GM19467 (cell line): ENCODE data around the gene CIRBP.
A peak's percentile ranks its signal among the peaks of the same experiment; 100 is the strongest.

ENCODE experiments used
- ATAC-seq: cut with Tn5 transposase; IDR thresholded peaks from one replicate; pipeline ENCODE4 v1.9.1; 2021; ENCODE audit warnings: mild to moderate bottlenecking, moderate library complexity; ENCODE audit not compliant: unreplicated experiment

The CIRBP gene

DNA sequence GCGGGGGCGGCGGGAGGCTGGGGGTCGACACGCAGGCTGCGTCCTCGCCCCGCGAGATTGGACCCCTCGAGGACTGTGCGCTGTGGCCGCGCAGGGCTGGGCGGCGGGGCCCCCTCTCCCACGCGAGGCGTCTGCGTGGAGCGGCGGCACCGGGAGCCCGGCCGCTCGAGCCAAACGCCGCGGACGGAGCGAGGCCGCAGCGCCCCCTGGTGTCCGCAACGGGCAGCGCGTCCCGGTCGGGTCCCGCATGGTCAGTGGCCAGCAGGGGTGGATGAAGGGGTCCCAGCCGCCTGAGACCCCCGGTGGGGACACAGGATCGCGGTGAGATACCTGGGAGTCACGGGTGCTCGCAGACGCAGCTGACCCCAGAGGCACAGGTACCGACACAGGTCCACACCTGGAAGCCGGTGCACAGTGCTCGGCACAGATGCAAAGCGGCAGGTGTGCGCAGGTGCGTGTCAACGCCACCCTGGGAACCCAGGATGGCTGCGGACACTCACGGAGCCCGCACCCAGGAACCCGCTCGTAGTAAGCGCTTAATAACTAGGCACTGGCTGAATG is 2.1 kb upstream of the CIRBP start:
- no peak for ATAC-seq

DNA sequence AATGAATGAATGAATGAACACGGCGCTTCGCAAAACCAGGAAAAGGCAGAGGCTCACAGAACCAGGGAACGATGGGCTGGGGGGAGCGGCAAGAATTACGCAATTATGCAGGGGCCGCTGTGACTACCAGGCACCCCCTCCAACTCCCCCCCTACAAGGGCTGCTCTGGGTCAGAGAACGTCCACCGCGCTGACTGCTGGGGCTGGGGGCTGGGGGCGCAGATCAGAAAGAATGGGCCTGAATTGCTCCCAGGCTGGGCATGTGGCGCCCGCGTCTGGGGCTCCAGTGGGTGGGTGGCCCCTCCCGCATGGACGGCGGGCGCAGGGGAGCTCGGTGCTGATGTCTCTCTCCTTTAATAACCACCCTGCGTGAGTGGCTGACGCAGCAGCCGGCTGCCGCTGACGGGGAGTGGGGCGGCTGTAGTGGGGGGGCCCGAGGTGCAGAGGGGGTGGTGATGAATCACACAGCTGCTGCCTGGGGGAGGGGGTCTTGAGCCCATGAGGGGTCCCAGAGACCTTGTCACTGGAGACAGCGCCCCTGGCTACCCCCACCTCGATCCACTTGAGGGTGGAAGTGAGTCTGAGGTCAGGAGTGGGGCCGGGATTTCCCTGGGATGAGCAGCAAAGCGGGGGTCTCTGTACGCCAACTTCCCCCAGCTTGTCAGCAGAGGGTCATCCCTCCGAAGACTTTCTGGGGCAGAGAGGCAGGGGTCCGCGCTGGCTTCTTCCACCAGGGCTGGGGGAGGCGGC is 1.5 kb upstream of the CIRBP start:
- ATAC-seq = no peak

DNA sequence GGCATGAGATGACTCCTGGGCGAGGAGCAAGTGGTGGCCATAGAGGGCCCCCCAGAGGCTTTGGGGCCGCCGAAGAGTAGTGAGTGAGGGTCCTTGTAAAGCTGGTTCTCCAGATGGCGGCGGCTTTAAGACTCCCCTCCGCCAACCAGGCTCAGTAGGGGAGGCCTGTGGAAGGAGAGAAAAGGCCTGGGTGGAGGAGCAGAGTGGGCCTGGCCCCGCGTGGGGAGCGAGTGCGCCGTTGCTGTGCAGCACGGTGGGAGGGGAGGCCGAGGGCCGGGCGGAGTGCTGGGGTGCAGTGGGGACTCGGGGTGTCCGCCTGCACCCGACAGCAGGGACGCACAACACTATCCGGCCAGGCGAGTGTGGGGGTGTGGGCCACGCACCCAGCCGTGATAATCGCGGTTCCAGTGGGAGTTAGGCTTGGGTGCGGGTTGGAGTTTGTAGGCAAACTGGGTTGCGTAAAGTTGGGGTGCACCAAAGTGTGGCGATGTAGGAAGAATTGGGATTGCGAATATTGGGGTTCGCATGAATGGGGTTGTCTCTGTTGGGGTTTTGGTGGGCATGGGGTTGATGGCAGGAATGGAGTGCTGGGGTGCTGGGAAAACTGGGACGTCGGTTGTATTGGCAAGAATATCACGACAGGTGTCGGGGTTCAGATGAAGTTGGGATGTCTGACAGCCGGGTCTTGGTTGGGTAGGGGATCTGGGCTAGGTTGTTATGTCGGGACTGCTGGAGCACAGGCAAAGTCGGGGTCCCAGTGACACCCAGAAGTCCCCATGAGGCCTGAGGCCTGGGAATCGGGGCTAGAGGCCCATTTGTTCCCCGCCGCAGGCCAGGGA is 687 bp upstream of the CIRBP start:
- ATAC-seq = no peak

DNA sequence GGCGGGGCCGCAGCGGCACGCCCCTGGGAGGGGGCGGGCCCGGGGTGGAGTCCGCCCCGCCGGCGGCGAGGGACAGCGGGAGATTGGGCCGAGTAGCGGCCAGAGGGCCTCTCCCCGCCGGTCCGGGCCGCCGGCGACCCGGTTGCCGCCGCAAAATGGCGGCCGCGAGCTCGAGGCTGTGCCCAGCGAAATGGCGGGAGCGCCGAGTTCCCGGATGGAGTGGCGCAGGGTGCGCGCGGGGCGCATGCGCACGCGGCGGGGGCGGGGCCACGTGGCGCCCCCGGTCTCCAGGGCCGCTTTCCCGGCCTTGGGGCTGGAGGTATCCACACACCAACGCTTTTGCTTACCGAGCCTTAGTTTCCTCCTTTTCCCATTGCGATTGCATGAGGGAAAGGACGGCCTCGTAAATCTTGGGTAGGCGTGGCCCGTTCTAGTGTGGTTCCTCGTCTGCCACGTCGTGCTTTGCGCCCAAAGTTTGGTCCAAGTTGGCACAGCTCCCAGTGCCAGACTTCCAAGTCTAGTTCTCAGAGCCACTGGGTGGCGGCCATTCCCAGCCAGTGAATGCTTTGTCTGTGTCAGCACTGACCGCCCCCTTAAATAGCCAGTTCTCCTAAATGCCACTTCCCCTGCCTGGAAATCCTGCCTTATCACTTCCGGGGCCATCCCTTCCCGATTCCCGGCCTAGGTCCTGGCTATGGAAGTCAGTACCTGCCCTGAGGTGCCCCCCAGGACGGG is 513 bp downstream of the CIRBP start:
- ATAC-seq = peak; percentile 21

DNA sequence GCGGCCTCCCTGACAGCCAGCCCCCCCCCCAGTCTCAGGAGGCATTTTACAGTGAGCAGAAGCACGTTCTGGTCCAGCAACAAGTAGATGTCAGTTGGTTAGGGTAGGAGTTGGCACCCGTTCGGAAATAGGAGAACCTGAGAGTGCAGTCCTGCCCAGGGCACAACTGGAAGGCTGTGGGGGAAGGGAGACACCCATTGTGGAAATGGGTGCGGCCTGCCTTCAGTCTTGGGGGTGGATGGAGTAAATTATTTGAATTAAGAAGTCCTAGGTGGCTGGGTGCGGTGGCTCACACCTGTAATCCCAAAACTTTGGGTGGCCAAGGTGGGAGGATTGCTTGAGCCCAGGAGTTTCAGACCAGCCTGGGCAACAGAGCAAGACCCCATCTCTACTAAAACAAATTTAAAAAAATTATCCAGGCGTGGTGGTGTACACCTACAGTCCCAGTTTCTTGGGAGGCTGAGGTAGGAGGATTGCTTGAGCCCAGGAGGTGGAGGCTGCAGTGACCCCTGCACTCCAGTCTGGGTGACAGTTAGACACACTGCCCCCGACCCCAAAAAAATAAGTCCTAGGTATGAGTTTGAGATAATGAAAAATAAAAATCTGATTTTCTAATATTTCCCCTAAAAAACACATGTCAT is 1.2 kb downstream of the CIRBP start:
- no peak for ATAC-seq

DNA sequence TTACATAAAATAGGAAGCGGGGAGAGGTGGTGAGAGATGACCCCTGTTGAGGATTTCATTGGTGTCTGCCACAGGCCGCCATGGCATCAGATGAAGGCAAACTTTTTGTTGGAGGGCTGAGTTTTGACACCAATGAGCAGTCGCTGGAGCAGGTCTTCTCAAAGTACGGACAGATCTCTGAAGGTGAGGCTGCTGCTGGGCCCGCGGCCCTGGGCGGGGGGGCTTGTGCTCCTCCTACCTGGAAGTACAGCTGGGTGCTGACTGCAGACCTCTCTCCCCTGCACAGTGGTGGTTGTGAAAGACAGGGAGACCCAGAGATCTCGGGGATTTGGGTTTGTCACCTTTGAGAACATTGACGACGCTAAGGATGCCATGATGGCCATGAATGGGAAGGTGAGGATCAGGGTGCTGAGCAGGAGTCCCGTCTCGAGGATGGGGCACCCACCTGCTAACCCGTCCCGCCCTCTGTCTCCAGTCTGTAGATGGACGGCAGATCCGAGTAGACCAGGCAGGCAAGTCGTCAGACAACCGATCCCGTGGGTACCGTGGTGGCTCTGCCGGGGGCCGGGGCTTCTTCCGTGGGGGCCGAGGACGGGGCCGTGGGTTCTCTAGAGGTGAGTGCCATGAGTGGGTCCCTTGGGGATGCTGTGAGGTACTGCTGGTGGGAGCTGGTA is 1.9 kb downstream of the CIRBP start:
- ATAC-seq = no peak

DNA sequence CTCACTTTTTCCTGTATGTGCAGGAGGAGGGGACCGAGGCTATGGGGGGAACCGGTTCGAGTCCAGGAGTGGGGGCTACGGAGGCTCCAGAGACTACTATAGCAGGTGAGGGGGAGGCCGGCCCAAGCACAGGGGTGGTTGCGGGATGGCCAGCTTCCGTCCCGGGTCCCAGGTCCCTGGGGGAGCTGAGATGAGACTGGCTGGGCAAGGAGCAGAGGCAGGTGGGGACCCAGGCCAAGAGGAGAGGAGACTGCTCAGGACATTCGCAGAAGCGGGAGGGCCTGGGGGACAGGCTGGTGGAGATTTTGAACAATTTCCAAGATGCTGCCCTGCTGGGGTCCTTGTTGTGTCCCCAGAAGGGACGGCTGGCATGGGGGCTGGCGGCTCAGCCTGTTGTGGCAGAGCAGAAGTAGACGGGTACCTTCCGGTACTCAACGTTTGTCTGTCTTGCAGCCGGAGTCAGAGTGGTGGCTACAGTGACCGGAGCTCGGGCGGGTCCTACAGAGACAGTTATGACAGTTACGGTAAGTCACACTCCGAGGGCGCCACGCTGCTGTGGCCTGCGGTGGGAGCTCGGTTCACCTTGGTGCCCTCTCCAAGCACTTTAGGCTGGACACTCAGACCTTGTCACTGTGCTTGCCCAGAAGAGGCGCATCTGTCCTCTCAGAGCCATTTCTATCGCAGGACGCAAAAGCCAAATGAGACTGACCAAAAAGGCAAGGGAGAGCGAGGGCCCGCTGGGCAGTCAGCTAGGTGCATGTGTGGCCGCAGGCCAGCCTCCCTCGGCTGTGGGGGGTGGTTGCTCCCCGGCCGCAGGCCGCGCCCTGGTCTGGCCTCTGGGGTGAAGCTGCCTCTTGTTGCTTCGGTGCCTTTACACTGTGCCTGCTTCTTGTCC is 2.6 kb downstream of the CIRBP start:
- ATAC-seq = no peak

DNA sequence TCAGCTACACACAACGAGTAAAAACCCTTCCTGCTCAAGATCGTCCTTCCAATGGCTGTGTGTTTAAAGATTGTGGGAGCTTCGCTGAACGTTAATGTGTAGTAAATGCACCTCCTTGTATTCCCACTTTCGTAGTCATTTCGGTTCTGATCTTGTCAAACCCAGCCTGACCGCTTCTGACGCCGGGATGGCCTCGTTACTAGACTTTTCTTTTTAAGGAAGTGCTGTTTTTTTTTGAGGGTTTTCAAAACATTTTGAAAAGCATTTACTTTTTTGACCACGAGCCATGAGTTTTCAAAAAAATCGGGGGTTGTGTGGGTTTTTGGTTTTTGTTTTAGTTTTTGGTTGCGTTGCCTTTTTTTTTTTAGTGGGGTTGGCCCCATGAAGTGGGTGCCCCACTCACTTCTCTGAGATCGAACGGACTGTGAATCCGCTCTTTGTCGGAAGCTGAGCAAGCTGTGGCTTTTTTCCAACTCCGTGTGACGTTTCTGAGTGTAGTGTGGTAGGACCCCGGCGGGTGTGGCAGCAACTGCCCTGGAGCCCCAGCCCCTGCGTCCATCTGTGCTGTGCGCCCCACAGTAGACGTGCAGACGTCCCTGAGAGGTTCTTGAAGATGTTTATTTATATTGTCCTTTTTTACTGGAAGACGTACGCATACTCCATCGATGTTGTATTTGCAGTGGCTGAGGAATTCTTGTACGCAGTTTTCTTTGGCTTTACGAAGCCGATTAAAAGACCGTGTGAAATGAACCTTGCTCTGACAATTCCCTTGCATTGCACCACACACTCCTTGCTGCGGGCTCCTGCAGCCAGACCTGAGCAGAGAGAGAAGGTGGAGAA is 3.5 kb downstream of the CIRBP start:
- ATAC-seq = no peak

DNA sequence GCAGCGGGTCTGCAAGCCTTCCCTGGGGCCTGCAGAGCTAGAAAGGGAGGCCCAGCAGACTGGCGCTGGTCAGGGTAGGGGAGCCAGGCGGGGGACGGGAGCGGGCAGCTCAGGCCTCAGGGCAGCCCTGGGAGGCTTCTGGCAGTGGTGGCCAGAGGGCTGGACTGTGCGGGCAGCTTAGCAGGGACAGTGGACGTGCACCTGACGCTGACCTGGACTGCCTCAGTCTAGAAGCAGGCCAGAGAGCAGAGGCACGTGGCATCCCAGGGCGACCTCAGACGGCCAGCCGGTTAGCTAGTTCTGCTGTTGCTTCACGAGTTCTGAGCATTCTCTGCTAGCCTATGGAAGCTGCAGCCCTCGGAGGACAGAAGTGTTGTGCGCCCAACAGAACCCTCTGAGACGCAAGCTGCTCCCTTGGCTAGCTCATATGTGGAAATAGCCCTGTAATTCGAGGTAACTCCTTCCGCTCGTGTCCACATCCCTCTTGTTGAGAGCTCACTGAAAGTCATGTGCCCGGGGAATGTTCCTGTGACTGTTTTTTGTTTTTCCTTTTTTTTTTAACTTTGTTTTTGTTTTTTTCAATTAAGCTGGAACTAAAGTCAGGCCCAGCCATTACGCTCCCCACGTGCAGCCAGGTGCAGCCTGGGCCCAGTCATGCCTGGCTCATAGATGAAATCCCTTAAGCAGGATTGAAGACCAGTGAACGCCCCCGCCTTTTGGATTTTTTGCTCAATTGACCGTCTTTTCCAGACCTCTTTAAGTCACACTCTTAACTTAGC is 4.3 kb downstream of the CIRBP start:
- ATAC-seq = no peak

DNA sequence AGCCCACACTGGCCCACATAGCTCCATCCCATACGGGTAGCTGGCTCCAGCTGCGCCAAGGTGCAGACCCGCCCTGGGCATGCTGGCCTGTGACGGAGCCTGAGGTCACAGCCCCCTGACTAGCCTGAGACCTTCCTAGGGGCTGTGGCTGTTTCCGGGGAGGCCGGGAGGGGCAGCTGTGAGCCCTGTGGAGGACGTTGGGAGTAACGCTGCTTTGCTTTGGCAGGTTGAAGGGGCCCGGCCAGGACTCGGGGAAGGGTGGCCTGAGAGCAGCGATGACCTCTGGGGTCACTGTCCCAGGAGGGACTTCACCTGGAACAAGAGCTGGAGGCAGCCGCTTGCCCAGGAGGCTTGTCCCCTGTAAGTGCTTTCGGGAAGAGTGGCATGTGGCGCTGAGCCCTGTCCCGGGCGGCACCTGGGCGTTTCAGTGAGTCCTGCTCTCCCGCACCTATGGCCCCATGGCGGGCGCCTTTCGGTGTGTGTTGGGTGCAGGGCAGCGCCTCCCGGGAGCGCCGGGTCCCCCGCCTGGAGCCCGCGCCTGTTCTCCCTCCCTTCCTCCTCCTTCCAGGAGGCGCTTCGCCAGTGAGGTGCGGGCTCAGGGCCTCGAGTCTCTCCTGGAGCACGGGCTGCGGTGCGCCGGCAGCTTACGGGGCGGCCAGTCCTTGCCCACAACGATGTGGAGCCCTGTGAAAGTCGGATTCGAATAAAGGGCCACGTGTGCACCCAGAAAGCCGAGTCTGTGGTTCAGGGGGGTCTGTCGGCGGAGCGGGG is 5.1 kb downstream of the CIRBP start:
- no peak for ATAC-seq

DNA sequence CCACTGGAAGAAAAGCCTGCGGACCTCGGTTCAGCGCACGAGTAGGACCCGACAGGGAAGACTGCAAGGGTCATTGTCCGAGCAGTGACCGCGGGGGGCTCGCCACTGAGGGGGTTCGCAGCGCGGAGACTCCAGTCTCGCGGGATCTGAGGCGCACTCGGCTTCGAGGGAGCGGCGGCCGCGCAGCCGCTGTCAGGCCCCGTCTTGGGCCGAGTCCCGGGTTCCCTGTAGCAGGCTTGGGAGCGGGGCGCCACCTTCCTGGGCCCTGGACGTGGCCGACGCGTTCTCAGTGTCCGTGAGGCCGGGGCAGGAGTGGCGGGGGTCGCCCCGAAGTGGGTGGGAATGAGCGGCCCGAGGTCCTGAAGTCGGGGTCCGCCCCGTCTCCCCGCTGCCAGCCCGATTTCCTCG is 5.7 kb downstream of the CIRBP start:
- no peak for ATAC-seq

DNA sequence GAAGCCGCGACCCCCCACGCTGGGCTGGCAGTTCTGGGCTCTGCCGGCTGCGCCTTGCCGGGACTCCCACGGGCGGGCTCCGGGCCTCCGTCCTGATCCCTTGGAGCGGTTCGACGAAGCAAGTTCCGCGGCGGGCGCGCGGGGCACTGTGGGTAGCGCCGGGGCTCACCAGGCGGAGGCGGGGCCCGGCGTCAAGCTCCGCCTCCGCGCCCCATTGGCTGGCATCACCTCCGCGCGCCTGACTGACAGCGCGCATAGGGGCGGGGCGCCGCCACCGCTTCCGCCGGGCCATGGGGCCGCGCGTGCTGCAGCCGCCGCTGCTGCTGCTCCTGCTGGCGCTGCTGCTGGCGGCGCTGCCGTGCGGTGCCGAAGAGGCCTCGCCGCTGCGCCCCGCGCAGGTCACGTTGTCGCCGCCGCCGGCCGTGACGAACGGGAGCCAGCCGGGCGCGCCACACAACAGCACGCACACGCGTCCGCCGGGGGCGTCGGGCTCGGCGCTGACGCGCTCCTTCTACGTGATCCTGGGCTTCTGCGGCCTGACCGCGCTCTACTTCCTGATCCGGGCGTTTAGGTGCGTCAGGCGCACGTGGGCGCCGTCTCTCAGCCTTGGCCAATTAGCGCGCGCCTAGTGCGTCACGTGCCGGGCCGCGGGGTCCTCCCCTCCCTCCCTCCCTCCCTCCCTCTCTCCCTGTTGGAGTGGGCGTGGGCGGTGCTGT is 6.3 kb downstream of the CIRBP start, which contains the start of gene FAM174C:
Gene FAM174C (plus strand): TSS at position 271 of the 716 bp plus-strand sequence. CDS start 20 bp downstream, at position 291.
- ATAC-seq = peak; percentile 66

DNA sequence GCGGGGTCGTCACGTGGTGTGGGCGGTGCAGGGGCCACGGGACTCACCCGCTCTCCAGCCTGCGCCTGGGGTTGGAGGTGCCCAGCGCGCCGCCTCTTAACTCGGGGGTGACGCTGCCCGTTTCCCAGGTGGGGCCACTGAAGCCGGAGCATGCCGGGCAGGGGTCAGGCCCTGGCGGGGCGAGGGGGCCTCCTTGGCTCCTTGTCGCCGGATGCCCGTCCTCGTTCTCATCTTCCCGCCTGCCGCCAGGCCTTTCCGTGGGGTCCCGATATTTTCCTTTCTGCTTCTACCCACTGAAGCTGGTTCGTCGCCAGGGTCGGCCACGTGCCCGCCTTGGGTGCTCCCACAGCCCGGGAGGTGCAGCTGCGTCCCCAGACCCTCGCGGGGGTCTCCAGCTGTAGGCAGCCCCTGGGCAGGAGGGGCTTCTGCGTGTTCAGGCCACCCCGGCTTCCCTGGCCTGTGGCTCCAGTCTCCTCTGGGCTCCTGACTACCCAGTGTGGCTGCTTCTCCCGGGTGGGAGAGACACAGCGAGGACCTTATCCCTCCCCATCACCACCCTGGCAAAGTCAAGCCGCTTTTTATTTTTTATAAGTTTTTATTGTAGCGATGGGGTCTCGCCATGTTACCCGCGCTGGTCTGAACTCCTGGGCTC is 7.0 kb downstream of the CIRBP start:
- no peak for ATAC-seq

DNA sequence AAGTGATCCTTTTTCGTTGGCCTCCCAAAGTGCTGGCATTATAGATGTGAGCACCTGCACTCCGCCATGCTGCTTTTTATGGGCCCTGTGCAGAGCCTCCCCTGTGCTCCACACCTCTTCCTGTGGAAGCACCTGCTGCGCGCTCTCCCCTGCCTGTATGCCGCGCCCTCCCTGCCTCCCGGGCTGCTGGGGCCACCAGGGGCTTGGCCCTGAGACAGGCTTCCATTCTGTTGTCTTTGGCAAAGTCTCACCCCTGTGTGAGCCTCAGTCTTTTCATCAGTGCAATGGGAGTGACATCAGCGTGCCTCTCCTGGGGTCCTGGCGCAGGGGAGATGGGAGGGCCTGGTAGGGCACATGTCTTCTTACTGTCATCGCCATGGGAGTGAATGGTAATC is 7.5 kb downstream of the CIRBP start:
- ATAC-seq = no peak

DNA sequence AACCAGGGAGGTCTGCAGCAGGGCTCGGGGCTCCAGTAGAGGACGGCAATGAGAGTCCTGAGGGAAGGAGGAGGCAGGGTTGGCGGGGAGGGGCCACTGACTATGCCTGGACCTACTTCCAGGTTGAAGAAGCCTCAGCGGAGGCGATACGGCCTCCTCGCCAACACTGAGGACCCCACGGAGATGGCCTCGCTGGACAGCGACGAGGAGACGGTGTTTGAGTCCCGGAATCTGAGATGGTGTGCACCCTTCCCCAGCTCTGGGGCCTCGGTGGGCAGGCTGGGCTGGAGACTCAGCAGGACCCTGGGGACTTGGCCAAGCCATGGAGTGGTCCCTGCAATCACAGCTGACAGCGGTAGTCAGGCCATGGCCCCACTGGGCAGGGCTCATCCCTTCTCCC is 7.9 kb downstream of the CIRBP start:
- no peak for ATAC-seq

DNA sequence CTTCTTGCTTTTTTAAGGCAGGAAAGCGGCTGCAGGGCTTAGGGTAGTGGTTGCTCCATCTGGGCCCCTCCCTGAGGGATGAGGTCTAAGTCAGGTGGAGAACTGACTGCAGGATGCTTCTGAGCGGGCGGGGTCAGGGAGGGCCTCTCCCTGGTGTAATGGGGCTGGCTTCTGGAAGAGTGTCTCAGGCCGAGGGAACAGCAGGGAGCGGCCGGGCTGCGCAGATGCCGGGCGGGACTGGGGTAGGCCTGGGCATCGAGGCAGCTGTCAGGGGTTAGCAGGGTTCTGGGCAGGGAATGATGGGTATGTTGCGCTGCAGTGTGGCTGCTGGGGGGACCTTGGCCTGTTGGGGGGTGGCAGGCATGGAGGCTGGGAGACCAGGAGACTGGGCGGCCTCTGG is 8.9 kb downstream of the CIRBP start:
- no peak for ATAC-seq
